H9 (cell line): ENCODE measurements around the gene KLHL3. TPM values are rescaled to one million over a fixed set of nuclear protein-coding genes. Genes with fewer than 3 reads are reported as not detected.

Experiments
- DNase-seq: peaks from one replicate; pipeline ENCODE4 v3.0.0-alpha.2; 2017
- H2AFZ ChIP-seq: one replicate; pipeline ENCODE4 v1.6.1; 2013; ENCODE audit warnings: mild to moderate bottlenecking, low read length, control low read depth, moderate library complexity
- H2AK5ac ChIP-seq: 2 replicates; pipeline ENCODE4 v1.6.1; 2013; ENCODE audit warnings: low read length, control low read depth, mixed read lengths; ENCODE audit not compliant: insufficient read length
- H2BK120ac ChIP-seq: one replicate; pipeline ENCODE4 v1.6.1; 2013; ENCODE audit warnings: low read depth, mild to moderate bottlenecking, low read length, control low read depth, inconsistent platforms; ENCODE audit not compliant: poor library complexity, severe bottlenecking
- H2BK12ac ChIP-seq: 2 replicates; pipeline ENCODE4 v1.6.1; 2013; ENCODE audit warnings: low read length, control low read depth, mixed read lengths, low read depth; ENCODE audit not compliant: insufficient read length
- H2BK15ac ChIP-seq: 2 replicates; pipeline ENCODE4 v1.6.1; 2013; ENCODE audit warnings: low read depth, low read length, control low read depth
- H2BK20ac ChIP-seq: one replicate; pipeline ENCODE4 v1.6.1; 2013; ENCODE audit warnings: low read depth, mild to moderate bottlenecking, low read length, control low read depth, inconsistent platforms; ENCODE audit not compliant: poor library complexity, severe bottlenecking
- H2BK5ac ChIP-seq: 2 replicates; pipeline ENCODE4 v1.6.1; 2013; ENCODE audit warnings: low read length, control low read depth, mixed read lengths; ENCODE audit not compliant: insufficient read length
- H3K14ac ChIP-seq: 2 replicates; pipeline ENCODE4 v1.6.1; 2013; ENCODE audit warnings: low read length, control low read depth; ENCODE audit not compliant: insufficient read depth
- H3K18ac ChIP-seq: 2 replicates; pipeline ENCODE4 v1.6.1; 2013; ENCODE audit warnings: low read depth, mild to moderate bottlenecking, mixed read lengths, low read length, control low read depth; ENCODE audit not compliant: insufficient read length
- H3K23ac ChIP-seq: 2 replicates; pipeline ENCODE4 v1.6.1; 2013; ENCODE audit warnings: low read length, control low read depth, mixed read lengths, low read depth; ENCODE audit not compliant: insufficient read length
- H3K23me2 ChIP-seq: 2 replicates; pipeline ENCODE4 v1.6.1; 2013; ENCODE audit warnings: low read depth, mild to moderate bottlenecking, mixed read lengths, low read length, control low read depth; ENCODE audit not compliant: insufficient read length, poor library complexity, severe bottlenecking
- H3K27ac ChIP-seq: 2 replicates; pipeline ENCODE4 v1.5.1; 2013; ENCODE audit warnings: low read length, control low read depth, mixed read lengths, low read depth; ENCODE audit not compliant: insufficient read length
- H3K27me3 ChIP-seq: 2 replicates; pipeline ENCODE4 v1.6.1; 2013; ENCODE audit warnings: low read length, control low read depth, inconsistent platforms; ENCODE audit not compliant: insufficient read depth
- H3K4ac ChIP-seq: 2 replicates; pipeline ENCODE4 v1.6.1; 2013; ENCODE audit warnings: low read depth, mild to moderate bottlenecking, control low read depth, inconsistent platforms, low read length, moderate library complexity
- H3K4me1 ChIP-seq: 2 replicates; pipeline ENCODE4 v1.6.1; 2013; ENCODE audit warnings: low read length, control low read depth, inconsistent platforms; ENCODE audit not compliant: insufficient read depth
- H3K4me2 ChIP-seq: 2 replicates; pipeline ENCODE4 v1.6.1; 2013; ENCODE audit warnings: low read length, control low read depth, mixed read lengths; ENCODE audit not compliant: insufficient read length, insufficient read depth
- H3K56ac ChIP-seq: 2 replicates; pipeline ENCODE4 v1.6.1; 2013; ENCODE audit warnings: low read depth, mild to moderate bottlenecking, mixed read lengths, low read length, control low read depth; ENCODE audit not compliant: insufficient read length
- H3K79me1 ChIP-seq: 2 replicates; pipeline ENCODE4 v1.6.1; 2013; ENCODE audit warnings: low read depth, mild to moderate bottlenecking, moderate library complexity, low read length, control low read depth, inconsistent platforms; ENCODE audit not compliant: insufficient read depth, poor library complexity, severe bottlenecking
- H3K79me2 ChIP-seq: 2 replicates; pipeline ENCODE4 v1.6.1; 2013; ENCODE audit warnings: low read length, control low read depth, inconsistent platforms; ENCODE audit not compliant: insufficient read depth
- H3K9ac ChIP-seq: 2 replicates; pipeline ENCODE4 v1.6.1; 2013; ENCODE audit warnings: low read length, control low read depth, mixed read lengths; ENCODE audit not compliant: insufficient read length; ENCODE audit errors: extremely low read depth
- H3K9me3 ChIP-seq: one replicate; pipeline ENCODE4 v1.6.1; 2013; ENCODE audit warnings: low read depth, low read length, inconsistent platforms; ENCODE audit not compliant: control insufficient read depth
- H3T11ph ChIP-seq: one replicate; pipeline ENCODE4 v1.6.1; 2013; ENCODE audit warnings: mild to moderate bottlenecking, low read length, control low read depth, inconsistent platforms
- H4K20me1 ChIP-seq: one replicate; pipeline ENCODE4 v1.6.1; 2013; ENCODE audit not compliant: control insufficient read depth, insufficient read length, insufficient read depth
- H4K5ac ChIP-seq: 2 replicates; pipeline ENCODE4 v1.6.1; 2013; ENCODE audit warnings: low read depth, mild to moderate bottlenecking, mixed read lengths, low read length, control low read depth; ENCODE audit not compliant: insufficient read length
- H4K8ac ChIP-seq: replicated peaks from 2 replicates; pipeline ENCODE4 v1.6.1; 2013; ENCODE audit warnings: low read length, control low read depth, mixed read lengths, low read depth; ENCODE audit not compliant: insufficient read length
- H4K91ac ChIP-seq: 2 replicates; pipeline ENCODE4 v1.6.1; 2013; ENCODE audit warnings: low read depth, mild to moderate bottlenecking, moderate library complexity, mixed read lengths, low read length, control low read depth; ENCODE audit not compliant: insufficient read length
- H3K27ac Mint-ChIP-seq, 3 experiments: 2 replicates in 2 of 3; 3 replicates in 1 of 3; pipeline ENCODE4 v1.8.0; 2020 to 2021; ENCODE audit warnings: mixed read lengths in 3 of 3, mild to moderate bottlenecking in 1 of 3, moderate library complexity in 1 of 3
- H3K27me3 Mint-ChIP-seq: 2 replicates; pipeline ENCODE4 v1.8.0; 2021; ENCODE audit warnings: low read depth, mild to moderate bottlenecking, moderate library complexity, mixed read lengths
- H3K36me3 Mint-ChIP-seq, 3 experiments: 2 replicates in 2 of 3; 3 replicates in 1 of 3; pipeline ENCODE4 v1.8.0; 2020 to 2021; ENCODE audit warnings: low read depth in 3 of 3, mixed read lengths in 3 of 3; ENCODE audit not compliant: insufficient read depth in 1 of 3
- H3K4me1 Mint-ChIP-seq, 2 experiments: 2 replicates each; pipeline ENCODE4 v1.8.0; 2020; ENCODE audit warnings: mixed read lengths in 2 of 2
- H3K4me3 Mint-ChIP-seq, 2 experiments: 2 replicates in 1 of 2; 3 replicates in 1 of 2; pipeline ENCODE4 v1.8.0; 2020 to 2021; ENCODE audit warnings: mild to moderate bottlenecking in 2 of 2, mixed read lengths in 2 of 2, moderate library complexity in 1 of 2
- H3K9me3 Mint-ChIP-seq, 2 experiments: 2 replicates in 1 of 2; 3 replicates in 1 of 2; pipeline ENCODE4 v1.8.0; 2020; ENCODE audit warnings: mild to moderate bottlenecking in 2 of 2, mixed read lengths in 2 of 2, moderate library complexity in 1 of 2
- CTCF ChIP-seq: fragments of 200-600 bp; sonication (generic); conservative IDR thresholded peaks from 3 replicates; pipeline ENCODE4 v1.8.0; 2021; ENCODE audit warnings: antibody characterized with exemption, mild to moderate bottlenecking
- WGBS: extraction: QIAGEN DNeasy Blood & Tissue Kit; methylation state at CpG from one replicate; pipeline ENCODE4 v1.1.7; 2013; ENCODE audit warnings: missing lambda C conversion rate, low lambda C conversion rate, mixed read lengths; ENCODE audit not compliant: insufficient read length; ENCODE audit errors: extremely low coverage; 5-methylcytosine and 5-hydroxymethylcytosine counted together
- total RNA-seq: library from RNA; stranded (reverse); gene quantifications from 2 replicates; pipeline ENCODE4 v1.2.1, GENCODE V29; 2021

KLHL3 gene
- total RNA-seq, 1 experiment from 2014 or later: 12.8 TPM

GRCh38 chr5:137611011-137611580 lies 124.8 kb downstream of the KLHL3 start:
- no CpG with 5 or more reads among the region's 4 CpGs for WGBS
- TF ChIP-seq CTCF: no peak
- H3K4me1 Mint-ChIP-seq: no peaks in the 10 kb centered on the region; a peak in 2 of 4 replicates

More at GRCh38 chr5:137611011-137611580, 124.8 kb downstream of the KLHL3 start:
- H2BK20ac ChIP-seq: no peak overlapping the region
- H3K18ac ChIP-seq: no peak overlapping the region
- no peak overlapping the region for H2AFZ ChIP-seq
- H4K5ac ChIP-seq: no peak overlapping the region
- no peak overlapping the region for H3K14ac ChIP-seq
- no peaks in the 10 kb centered on the region for H4K20me1 ChIP-seq
- no peak overlapping the region for H3T11ph ChIP-seq
- H2BK120ac ChIP-seq: no peak overlapping the region
- H3K9ac ChIP-seq: no peak overlapping the region
- Mint-ChIP-seq H3K4me3 (no peak overlapping the region), H3K9me3 (no peaks in the 10 kb centered on the region), H3K36me3 (no peaks in the 10 kb centered on the region), H3K27ac (no peak overlapping the region), H3K27me3 (peaks cover 3% of the 10 kb centered on the region; the same call in 1 of the 2 replicates)
- no peaks in the 10 kb centered on the region for H3K23me2 ChIP-seq
- H3K79me1 ChIP-seq: no peaks in the 10 kb centered on the region
- H4K91ac ChIP-seq: no peak overlapping the region
- H3K4me2 ChIP-seq: no peak overlapping the region
- H3K4me1 ChIP-seq: no peaks in the 10 kb centered on the region
- no peaks in the 10 kb centered on the region for H3K79me2 ChIP-seq
- no peaks in the 10 kb centered on the region for H3K27me3 ChIP-seq
- no peak overlapping the region for H2BK5ac ChIP-seq
- no peak overlapping the region for H2BK15ac ChIP-seq
- no peak overlapping the region for H2BK12ac ChIP-seq
- H3K27ac ChIP-seq: no peak overlapping the region
- H4K8ac ChIP-seq: no peak overlapping the region
- H3K23ac ChIP-seq: no peak overlapping the region
- H3K56ac ChIP-seq: no peak overlapping the region
- H3K4ac ChIP-seq: no peak overlapping the region
- H3K9me3 ChIP-seq: no peaks in the 10 kb centered on the region
- no peak for DNase-seq
- H2AK5ac ChIP-seq: no peak overlapping the region
